GM19043 (cell line): ENCODE data around the gene NPHP3.
"Not testable (repeated sequence)": the region's sequence is repeated elsewhere in the genome, so short reads cannot be mapped to it uniquely, and the experiment has no call there.

Experiments used
- ATAC-seq: cut with Tn5 transposase; IDR thresholded peaks from one replicate; pipeline ENCODE4 v1.9.1; 2021; ENCODE audit warnings: low read depth; ENCODE audit not compliant: unreplicated experiment

The NPHP3 gene

GRCh38 chr3:132722165-132723023 lies at the start of gene NPHP3:
TSS of gene NPHP3 (minus strand) at chr3:132722409. CDS start at chr3:132722355, 54 bp downstream.
- peak; percentile 74 for ATAC-seq

GRCh38 chr3:132758740-132759139 lies 36.5 kb upstream of the NPHP3 start:
- no peak for ATAC-seq

GRCh38 chr3:132756108-132756650 lies 34.0 kb upstream of the NPHP3 start:
- no peak for ATAC-seq

- no peak for ATAC-seq
These were observed 31.7 kb upstream of the NPHP3 start for GRCh38 chr3:132753946-132754345.

- no peak for ATAC-seq
These were observed 27.6 kb upstream of the NPHP3 start for GRCh38 chr3:132749786-132750185.

GRCh38 chr3:132746720-132747119 lies 24.5 kb upstream of the NPHP3 start:
- ATAC-seq, result not testable (repeated sequence)

- no peak for ATAC-seq
These were observed 16.1 kb upstream of the NPHP3 start for GRCh38 chr3:132738314-132738713.

- no peak for ATAC-seq
These were observed 13.4 kb upstream of the NPHP3 start for GRCh38 chr3:132735589-132735988.

- no peak for ATAC-seq
These were observed 8.8 kb upstream of the NPHP3 start for GRCh38 chr3:132730891-132731580.

- ATAC-seq, result no peak
These were observed 4.2 kb upstream of the NPHP3 start for GRCh38 chr3:132726341-132726823.

GRCh38 chr3:132723024-132723950 lies 1.1 kb upstream of the NPHP3 start:
- ATAC-seq, result no peak

GRCh38 chr3:132721479-132722164 lies 587 bp downstream of the NPHP3 start:
- peak; percentile 11 for ATAC-seq

GRCh38 chr3:132720228-132720627 lies 2.0 kb downstream of the NPHP3 start:
- ATAC-seq, result no peak

GRCh38 chr3:132716372-132716771 lies 5.8 kb downstream of the NPHP3 start:
- no peak for ATAC-seq

GRCh38 chr3:132713977-132714727 lies 8.1 kb downstream of the NPHP3 start:
- no peak for ATAC-seq

- ATAC-seq, result no peak
These were observed 11.9 kb downstream of the NPHP3 start for GRCh38 chr3:132710311-132710710.

- no peak for ATAC-seq
These were observed 12.4 kb downstream of the NPHP3 start for GRCh38 chr3:132709761-132710160.

- ATAC-seq, result no peak
These were observed 18.5 kb downstream of the NPHP3 start for GRCh38 chr3:132703733-132704132.

- no peak for ATAC-seq
These were observed 26.8 kb downstream of the NPHP3 start for GRCh38 chr3:132695422-132695821.
